ENCODE results near the gene ZNF480. TPM values are rescaled to one million over a fixed set of nuclear protein-coding genes. Genes with fewer than 3 reads are reported as not detected.

Gene ZNF480
- total and polyA plus RNA-seq, 2 of the 13 experiments (the other 11 are each of a cell fraction or from before 2014, with no cell fraction given): 2.1 to 9.6 TPM

- TF ChIP-seq, protein P1, sequence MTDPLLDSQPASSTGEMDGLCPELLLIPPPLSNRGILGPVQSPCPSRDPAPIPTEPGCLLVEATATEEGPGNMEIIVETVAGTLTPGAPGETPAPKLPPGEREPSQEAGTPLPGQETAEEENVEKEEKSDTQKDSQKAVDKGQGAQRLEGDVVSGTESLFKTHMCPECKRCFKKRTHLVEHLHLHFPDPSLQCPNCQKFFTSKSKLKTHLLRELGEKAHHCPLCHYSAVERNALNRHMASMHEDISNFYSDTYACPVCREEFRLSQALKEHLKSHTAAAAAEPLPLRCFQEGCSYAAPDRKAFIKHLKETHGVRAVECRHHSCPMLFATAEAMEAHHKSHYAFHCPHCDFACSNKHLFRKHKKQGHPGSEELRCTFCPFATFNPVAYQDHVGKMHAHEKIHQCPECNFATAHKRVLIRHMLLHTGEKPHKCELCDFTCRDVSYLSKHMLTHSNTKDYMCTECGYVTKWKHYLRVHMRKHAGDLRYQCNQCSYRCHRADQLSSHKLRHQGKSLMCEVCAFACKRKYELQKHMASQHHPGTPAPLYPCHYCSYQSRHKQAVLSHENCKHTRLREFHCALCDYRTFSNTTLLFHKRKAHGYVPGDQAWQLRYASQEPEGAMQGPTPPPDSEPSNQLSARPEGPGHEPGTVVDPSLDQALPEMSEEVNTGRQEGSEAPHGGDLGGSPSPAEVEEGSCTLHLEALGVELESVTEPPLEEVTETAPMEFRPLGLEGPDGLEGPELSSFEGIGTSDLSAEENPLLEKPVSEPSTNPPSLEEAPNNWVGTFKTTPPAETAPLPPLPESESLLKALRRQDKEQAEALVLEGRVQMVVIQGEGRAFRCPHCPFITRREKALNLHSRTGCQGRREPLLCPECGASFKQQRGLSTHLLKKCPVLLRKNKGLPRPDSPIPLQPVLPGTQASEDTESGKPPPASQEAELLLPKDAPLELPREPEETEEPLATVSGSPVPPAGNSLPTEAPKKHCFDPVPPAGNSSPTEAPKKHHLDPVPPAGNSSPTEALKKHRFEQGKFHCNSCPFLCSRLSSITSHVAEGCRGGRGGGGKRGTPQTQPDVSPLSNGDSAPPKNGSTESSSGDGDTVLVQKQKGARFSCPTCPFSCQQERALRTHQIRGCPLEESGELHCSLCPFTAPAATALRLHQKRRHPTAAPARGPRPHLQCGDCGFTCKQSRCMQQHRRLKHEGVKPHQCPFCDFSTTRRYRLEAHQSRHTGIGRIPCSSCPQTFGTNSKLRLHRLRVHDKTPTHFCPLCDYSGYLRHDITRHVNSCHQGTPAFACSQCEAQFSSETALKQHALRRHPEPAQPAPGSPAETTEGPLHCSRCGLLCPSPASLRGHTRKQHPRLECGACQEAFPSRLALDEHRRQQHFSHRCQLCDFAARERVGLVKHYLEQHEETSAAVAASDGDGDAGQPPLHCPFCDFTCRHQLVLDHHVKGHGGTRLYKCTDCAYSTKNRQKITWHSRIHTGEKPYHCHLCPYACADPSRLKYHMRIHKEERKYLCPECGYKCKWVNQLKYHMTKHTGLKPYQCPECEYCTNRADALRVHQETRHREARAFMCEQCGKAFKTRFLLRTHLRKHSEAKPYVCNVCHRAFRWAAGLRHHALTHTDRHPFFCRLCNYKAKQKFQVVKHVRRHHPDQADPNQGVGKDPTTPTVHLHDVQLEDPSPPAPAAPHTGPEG (CRISPR knock-in tag; IDR thresholded peaks at IDR 0.05): 0 out of 2 replicates have a peak, but pooled peaks have one; percentile 62
- TF ChIP-seq GATAD1 (CRISPR knock-in tag; IDR thresholded peaks at IDR 0.05) (0 out of 2 replicates have a peak, but pooled peaks have one; percentile 48), NFIB (CRISPR knock-in tag; IDR thresholded peaks at IDR 0.05; ENCODE audit: borderline replicate concordance) (0 out of 2 replicates have a peak, but pooled peaks have one; percentile 63), NONO (IDR thresholded peaks at IDR 0.05) (no peak), NONO (CRISPR knock-in tag; conservative IDR thresholded peaks at IDR 0.05) (peak; percentile 63; the same call in 1 of the 2 replicates), DZIP1 (CRISPR knock-in tag; IDR thresholded peaks at IDR 0.05) (no peak), ZNF275 (CRISPR knock-in tag; IDR thresholded peaks at IDR 0.05; ENCODE audit: borderline replicate concordance) (0 out of 2 replicates have a peak, but pooled peaks have one; percentile 47), KAT8 (CRISPR knock-in tag; IDR thresholded peaks at IDR 0.05) (peak; percentile 77), MXI1 (IDR thresholded peaks at IDR 0.05; ENCODE audit: borderline replicate concordance, low read depth, low read length) (peak; percentile 58; the same call in 1 of the 3 replicates), ZGPAT (CRISPR knock-in tag; IDR thresholded peaks at IDR 0.05) (0 out of 2 replicates have a peak, but pooled peaks have one; percentile 23)
- TF ChIP-seq, protein P2, sequence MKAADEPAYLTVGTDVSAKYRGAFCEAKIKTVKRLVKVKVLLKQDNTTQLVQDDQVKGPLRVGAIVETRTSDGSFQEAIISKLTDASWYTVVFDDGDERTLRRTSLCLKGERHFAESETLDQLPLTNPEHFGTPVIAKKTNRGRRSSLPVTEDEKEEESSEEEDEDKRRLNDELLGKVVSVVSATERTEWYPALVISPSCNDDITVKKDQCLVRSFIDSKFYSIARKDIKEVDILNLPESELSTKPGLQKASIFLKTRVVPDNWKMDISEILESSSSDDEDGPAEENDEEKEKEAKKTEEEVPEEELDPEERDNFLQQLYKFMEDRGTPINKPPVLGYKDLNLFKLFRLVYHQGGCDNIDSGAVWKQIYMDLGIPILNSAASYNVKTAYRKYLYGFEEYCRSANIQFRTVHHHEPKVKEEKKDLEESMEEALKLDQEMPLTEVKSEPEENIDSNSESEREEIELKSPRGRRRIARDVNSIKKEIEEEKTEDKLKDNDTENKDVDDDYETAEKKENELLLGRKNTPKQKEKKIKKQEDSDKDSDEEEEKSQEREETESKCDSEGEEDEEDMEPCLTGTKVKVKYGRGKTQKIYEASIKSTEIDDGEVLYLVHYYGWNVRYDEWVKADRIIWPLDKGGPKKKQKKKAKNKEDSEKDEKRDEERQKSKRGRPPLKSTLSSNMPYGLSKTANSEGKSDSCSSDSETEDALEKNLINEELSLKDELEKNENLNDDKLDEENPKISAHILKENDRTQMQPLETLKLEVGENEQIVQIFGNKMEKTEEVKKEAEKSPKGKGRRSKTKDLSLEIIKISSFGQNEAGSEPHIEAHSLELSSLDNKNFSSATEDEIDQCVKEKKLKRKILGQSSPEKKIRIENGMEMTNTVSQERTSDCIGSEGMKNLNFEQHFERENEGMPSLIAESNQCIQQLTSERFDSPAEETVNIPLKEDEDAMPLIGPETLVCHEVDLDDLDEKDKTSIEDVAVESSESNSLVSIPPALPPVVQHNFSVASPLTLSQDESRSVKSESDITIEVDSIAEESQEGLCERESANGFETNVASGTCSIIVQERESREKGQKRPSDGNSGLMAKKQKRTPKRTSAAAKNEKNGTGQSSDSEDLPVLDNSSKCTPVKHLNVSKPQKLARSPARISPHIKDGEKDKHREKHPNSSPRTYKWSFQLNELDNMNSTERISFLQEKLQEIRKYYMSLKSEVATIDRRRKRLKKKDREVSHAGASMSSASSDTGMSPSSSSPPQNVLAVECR (CRISPR knock-in tag; IDR thresholded peaks at IDR 0.05; ENCODE audit: borderline replicate concordance): peak; percentile 81; the same call in 1 of the 2 replicates
Observed at GRCh38 chr19:52296773-52297600, at the start of gene ZNF480 (continued).

All from HepG2 (cell line).